Activated CD4-positive, alpha-beta T cell treated with anti-CD3 and anti-CD28 coated beads for 48 hours (primary cell): ENCODE measurements around the gene SPACA6.

Experiments used
- DNase-seq: peaks from one replicate; pipeline ENCODE4 v3.0.0-alpha.2; 2020

SPACA6 gene

DNA sequence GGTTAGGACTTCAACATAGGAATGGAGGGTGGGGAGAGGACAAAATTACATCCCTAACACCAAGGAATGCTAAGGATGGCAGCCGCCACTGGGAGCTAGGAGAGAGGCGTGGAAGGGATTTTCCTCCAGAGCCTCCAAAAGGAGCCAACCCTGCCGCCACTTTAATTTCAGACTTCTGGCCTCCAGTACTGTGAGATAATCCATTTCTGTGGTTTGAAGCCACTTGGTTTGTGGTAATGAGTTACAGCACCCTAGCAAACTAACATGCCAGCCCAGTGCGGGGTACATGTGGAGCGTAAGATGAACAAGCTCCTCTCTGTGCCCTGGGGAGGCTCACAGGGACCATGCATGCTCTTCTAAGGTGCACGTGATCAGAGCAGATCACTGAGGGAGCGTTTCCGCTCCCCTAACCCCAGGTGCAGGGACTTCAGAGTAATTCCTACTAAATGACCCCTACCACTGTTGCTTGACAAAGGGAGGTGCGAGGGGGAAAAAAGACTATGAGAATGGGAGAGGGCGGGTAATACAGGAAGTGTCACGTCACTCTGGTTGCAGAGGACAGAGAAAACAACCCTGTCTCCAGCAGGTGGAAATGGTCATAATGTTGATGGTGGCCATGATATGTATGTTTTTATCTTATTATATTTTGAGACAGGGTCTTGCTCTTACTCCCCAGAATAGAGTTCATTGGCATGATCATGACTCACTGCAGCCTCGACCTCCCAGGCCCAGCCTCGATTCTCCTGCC, 46.5 kb downstream of the SPACA6 start:
- DNase-seq, result no peak

GRCh38 chr19:51740356-51740755, 47.2 kb downstream of the SPACA6 start:
- DNase-seq, result no peak

DNA sequence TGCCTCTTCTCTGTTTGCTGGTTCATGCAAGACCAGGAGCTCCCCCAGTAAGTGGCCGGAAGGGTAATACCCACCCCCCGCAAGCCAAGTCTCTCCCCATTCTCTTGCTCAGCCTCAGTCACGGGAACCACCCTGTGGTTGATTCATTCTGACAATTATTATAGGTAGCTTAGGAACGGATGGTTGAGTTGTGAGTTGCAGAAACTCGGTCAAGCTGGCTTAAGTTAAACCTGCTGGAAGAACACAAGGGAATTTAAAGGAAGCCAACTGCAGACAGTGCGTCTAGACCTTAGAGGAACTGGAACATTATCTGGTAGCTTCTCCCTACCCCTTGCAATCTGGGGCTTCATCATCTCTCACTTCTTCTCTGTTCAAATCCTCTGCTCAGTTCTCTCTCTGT, 49.7 kb downstream of the SPACA6 start:
- no peak for DNase-seq

GRCh38 chr19:51743405-51743804, 50.3 kb downstream of the SPACA6 start:
- no peak for DNase-seq

DNA sequence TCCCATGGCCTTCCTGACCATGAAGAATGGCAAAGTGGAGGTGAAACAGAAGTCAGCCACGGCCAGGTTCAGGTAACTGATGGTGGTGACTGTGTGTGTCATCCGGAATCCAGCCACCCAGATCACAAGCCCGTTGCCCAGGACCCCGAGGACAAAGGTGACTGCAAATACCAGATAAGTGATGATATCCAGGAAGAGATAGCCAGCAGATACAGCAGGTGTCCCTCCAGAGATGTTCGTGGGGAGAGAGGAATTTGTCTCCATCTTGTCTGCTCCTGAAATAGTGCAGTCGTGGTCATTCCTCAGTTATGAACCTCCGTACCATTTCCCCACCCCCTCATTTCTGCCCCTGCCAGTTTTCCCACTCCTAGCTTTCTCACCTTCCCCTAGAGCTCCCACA, 53.6 kb downstream of the SPACA6 start:
- DNase-seq, result no peak

DNA sequence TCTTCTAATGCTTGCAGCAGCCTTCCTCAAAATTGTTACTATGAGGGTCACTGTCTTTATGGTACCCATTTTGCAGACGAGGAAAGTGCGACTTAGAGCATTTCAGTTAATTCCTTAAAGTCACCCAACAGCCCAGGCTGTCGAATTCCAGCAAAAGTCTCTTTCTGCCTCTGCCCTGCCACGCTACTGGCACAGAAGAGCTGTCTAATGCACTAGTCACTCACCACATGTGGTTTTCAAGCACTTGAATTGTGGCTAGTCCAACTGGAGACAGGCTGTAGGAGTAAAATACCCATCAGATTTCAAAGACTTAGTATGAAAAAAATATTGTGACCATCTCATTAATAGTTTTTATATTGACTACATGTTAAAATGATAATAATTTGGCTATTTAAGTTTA, 56.8 kb downstream of the SPACA6 start:
- DNase-seq, result no peak

GRCh38 chr19:51750400-51751094, 57.4 kb downstream of the SPACA6 start:
- DNase-seq, result no peak

- DNase-seq, result no peak
These were observed 58.5 kb downstream of the SPACA6 start, which contains the start of gene FPR1 for GRCh38 chr19:51751655-51752054. Gene FPR1 (minus strand): TSS chr19:51751878. CDS start chr19:51746994, 4,884 bp downstream.

DNA sequence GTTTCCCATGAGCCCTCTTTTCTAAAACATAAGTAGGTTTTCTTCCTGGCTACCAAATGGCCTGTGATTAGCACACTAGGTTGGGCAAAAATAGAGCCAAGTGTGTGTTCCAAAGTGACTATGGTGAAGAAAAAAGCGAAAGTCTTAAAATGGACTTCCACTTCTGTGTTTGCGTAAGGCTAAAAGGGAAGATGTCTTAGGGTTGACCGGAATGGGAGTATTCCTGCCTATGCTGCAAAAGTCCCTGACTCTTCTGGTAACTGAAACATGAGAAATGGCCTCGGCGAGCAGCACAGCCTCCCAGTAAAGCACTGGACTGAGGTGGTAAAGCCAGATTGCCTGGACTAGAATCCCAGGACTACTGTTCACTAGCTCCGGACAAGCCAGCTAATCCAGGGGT, 61.0 kb downstream of the SPACA6 start:
- DNase-seq, result no peak

GRCh38 chr19:51754770-51755169, 61.6 kb downstream of the SPACA6 start:
- no peak for DNase-seq
